PC-9 (cell line): ENCODE measurements around the gene PTGDS.

Source experiments
- CTCF ChIP-seq: fragments of 200-600 bp; sonication (generic); conservative IDR thresholded peaks from 2 replicates; pipeline ENCODE4 v1.6.1; 2017; ENCODE audit warnings: mixed run types, antibody characterized with exemption, mild to moderate bottlenecking, moderate library complexity
- EZH2 ChIP-seq: fragments of 200-600 bp; sonication (generic); IDR thresholded peaks from 2 replicates; pipeline ENCODE4 v1.8.0; 2017; ENCODE audit warnings: antibody characterized with exemption, low read depth

GRCh38 chr9:137025517-137025966 is 48.2 kb downstream of the PTGDS start:
- TF ChIP-seq CTCF (no peak), EZH2 (no peak)
